ENCODE results near the gene TPCN2. TPM values are rescaled to one million over a fixed set of nuclear protein-coding genes. Genes with fewer than 3 reads are reported as not detected.

Gene TPCN2
- total and polyA plus RNA-seq, 2 of the 8 experiments (the other 6 are each of a cell fraction or from before 2014, with no cell fraction given) = 9.7 to 18.6 TPM

DNA sequence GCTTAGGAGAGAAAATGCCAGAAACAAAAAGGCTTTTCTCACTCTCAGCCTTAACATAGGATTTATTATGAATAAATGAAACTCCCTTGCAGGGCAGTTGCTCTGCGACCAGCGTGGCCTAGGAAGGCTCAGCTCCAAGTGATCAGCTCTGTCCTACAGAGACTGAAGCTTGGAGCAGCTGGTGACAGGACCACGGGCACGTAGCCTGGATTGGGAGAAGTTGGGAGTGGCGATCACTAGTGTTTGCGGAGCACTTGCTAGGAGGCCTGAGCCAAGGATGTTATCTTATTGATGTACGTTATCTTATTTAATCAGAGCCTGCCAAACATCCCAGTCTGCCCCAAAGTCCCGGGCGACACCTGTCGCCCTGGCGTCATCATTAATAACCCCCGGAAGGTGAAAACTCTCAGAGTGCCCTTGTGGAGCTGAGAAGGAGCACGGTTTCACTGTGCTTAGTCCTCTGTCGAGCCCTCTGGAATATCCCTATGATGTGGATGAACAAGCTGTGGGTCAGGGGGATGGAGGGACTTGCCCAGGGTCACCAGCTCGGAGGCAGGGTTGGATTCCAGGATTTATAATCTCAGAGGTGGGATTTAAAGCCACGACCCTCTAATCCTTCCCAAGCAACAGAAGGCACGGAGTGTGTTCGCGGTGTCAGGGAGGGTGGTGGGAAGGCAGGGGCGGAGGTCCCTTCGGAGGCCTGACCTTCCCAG lies 66.2 kb downstream of the TPCN2 start (continued):
- TF ChIP-seq, protein P1, sequence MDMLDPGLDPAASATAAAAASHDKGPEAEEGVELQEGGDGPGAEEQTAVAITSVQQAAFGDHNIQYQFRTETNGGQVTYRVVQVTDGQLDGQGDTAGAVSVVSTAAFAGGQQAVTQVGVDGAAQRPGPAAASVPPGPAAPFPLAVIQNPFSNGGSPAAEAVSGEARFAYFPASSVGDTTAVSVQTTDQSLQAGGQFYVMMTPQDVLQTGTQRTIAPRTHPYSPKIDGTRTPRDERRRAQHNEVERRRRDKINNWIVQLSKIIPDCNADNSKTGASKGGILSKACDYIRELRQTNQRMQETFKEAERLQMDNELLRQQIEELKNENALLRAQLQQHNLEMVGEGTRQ (IDR thresholded peaks at IDR 0.05; ENCODE audit: low read length) = no peak
- no peak for TF ChIP-seq PHF8 (conservative IDR thresholded peaks at IDR 0.05; ENCODE audit: low read depth, low read length)
- TF ChIP-seq SIX5 (IDR thresholded peaks at IDR 0.05; ENCODE audit: low read depth, low read length) = no peak
- TF ChIP-seq TBP (IDR thresholded peaks at IDR 0.05; ENCODE audit: low read depth, low read length) = no peak
- TF ChIP-seq CTBP2 (IDR thresholded peaks at IDR 0.05; ENCODE audit: borderline replicate concordance, insufficient read depth, insufficient read length, low read length) = no peak
